ENCODE data around the gene RPL18A. TPM values are rescaled to one million over a fixed set of nuclear protein-coding genes. Genes with fewer than 3 reads are reported as not detected.

The RPL18A gene
- total and polyA plus RNA-seq, 2 donors from 2014 or later, result 1,282 to 1,707 TPM

GRCh38 chr19:17862711-17863519 lies 3.2 kb downstream of the RPL18A start:
- H3K9me3 ChIP-seq (ENCODE audit: control insufficient read depth in 2 of 3, insufficient read depth in 1 of 3, low read length in 3 of 3), result no peaks in the 10 kb centered on the region
- DNase-seq, result no peak
- H3K36me3 ChIP-seq (ENCODE audit: control insufficient read depth in 2 of 3, insufficient read depth in 3 of 3, low read length in 3 of 3), result peaks cover 0 to 31% (median 13%) of the 10 kb centered on the region in 3 donors
- no peak overlapping the region for H3K27ac ChIP-seq (ENCODE audit: low read depth in 2 of 2, low read length in 2 of 2)
- H3K27me3 ChIP-seq (ENCODE audit: control insufficient read depth, insufficient read depth, low read length), result no peaks in the 10 kb centered on the region
- peaks cover 0 to 18% (median 0%) of the 10 kb centered on the region in 3 donors for H3K4me1 ChIP-seq (ENCODE audit: control insufficient read depth in 2 of 3, insufficient read depth in 2 of 3, low read depth in 1 of 3, low read length in 3 of 3)
- FAIRE-seq, result no peak
- TF ChIP-seq CTCF (IDR thresholded peaks at IDR 0.05; ENCODE audit: borderline replicate concordance, extremely low read depth, insufficient read depth), result no peak
- H3K4me3 ChIP-seq (ENCODE audit: low read length in 3 of 3), result no peak overlapping the region
- intact Hi-C loops (cut with DNase I), result no loop called here
- H3K9ac ChIP-seq (ENCODE audit: low read length in 3 of 3), result no peak overlapping the region

GRCh38 chr19:17863520-17864182 lies 3.9 kb downstream of the RPL18A start:
- H3K9me3 ChIP-seq (ENCODE audit: control insufficient read depth in 2 of 3, insufficient read depth in 1 of 3, low read length in 3 of 3), result no peaks in the 10 kb centered on the region
- H3K27me3 ChIP-seq (ENCODE audit: control insufficient read depth, insufficient read depth, low read length), result no peaks in the 10 kb centered on the region
- intact Hi-C loops (cut with DNase I), result no loop called here
- peaks cover 0 to 18% (median 0%) of the 10 kb centered on the region in 3 donors for H3K4me1 ChIP-seq (ENCODE audit: control insufficient read depth in 2 of 3, insufficient read depth in 2 of 3, low read depth in 1 of 3, low read length in 3 of 3)
- no peak for TF ChIP-seq CTCF (IDR thresholded peaks at IDR 0.05; ENCODE audit: borderline replicate concordance, extremely low read depth, insufficient read depth)
- DNase-seq, result no peak
- no peak overlapping the region for H3K9ac ChIP-seq (ENCODE audit: low read length in 3 of 3)
- H3K27ac ChIP-seq (ENCODE audit: low read depth in 2 of 2, low read length in 2 of 2), result no peak overlapping the region
- FAIRE-seq, result no peak
- H3K4me3 ChIP-seq (ENCODE audit: low read length in 3 of 3), result no peak overlapping the region
- peaks cover 0 to 31% (median 13%) of the 10 kb centered on the region in 3 donors for H3K36me3 ChIP-seq (ENCODE audit: control insufficient read depth in 2 of 3, insufficient read depth in 3 of 3, low read length in 3 of 3)

GRCh38 chr19:17865364-17866311 lies 5.9 kb downstream of the RPL18A start:
- intact Hi-C loops (cut with DNase I), result no loop called here
- no peak for FAIRE-seq
- Histone ChIP-seq H3K27me3 (ENCODE audit: control insufficient read depth, insufficient read depth, low read length) (peaks cover 12% of the 10 kb centered on the region), H3K4me1 (ENCODE audit: control insufficient read depth in 2 of 3, insufficient read depth in 2 of 3, low read depth in 1 of 3, low read length in 3 of 3) (peaks cover 0 to 11% (median 0%) of the 10 kb centered on the region in 3 donors), H3K36me3 (ENCODE audit: control insufficient read depth in 2 of 3, insufficient read depth in 3 of 3, low read length in 3 of 3) (peaks cover 0 to 31% (median 13%) of the 10 kb centered on the region in 3 donors), H3K4me3 (ENCODE audit: low read length in 3 of 3) (no peak overlapping the region), H3K9ac (ENCODE audit: low read length in 3 of 3) (no peak overlapping the region), H3K27ac (ENCODE audit: low read depth in 2 of 2, low read length in 2 of 2) (no peak overlapping the region), H3K9me3 (ENCODE audit: control insufficient read depth in 2 of 3, insufficient read depth in 1 of 3, low read length in 3 of 3) (no peaks in the 10 kb centered on the region)
- no peak for DNase-seq
- no peak for TF ChIP-seq CTCF (IDR thresholded peaks at IDR 0.05; ENCODE audit: borderline replicate concordance, extremely low read depth, insufficient read depth)

Measured in kidney (tissue), 14 donors.